Measurements from ENCODE around the gene KLHL10. TPM values are rescaled to one million over a fixed set of nuclear protein-coding genes. Genes with fewer than 3 reads are reported as not detected.

Gene KLHL10
- total and polyA plus RNA-seq, 2 experiments from 2014 or later, result 0.13 to 0.42 TPM

GRCh38 chr17:41880130-41880529 is 42.5 kb downstream of the KLHL10 start (continued):
- TF ChIP-seq CREB1 (CRISPR knock-in tag; IDR thresholded peaks at IDR 0.05; ENCODE audit: low read depth) (no peak), ZNF114 (CRISPR knock-in tag; IDR thresholded peaks at IDR 0.05) (no peak)

GRCh38 chr17:41882756-41883155 is 45.1 kb downstream of the KLHL10 start:
- no peak for DNase-seq (ENCODE audit: low spot score)
- no peak overlapping the region for H3K27ac Mint-ChIP-seq
- H3K36me3 ChIP-seq (ENCODE audit: insufficient read depth), result peaks cover 86% of the 10 kb centered on the region
- H3K36me3 Mint-ChIP-seq (ENCODE audit: low read depth), result peaks cover 98% of the 10 kb centered on the region
- H3K79me2 ChIP-seq (replicated peaks; ENCODE audit: insufficient read depth), result peaks cover 39% of the 10 kb centered on the region; the same call in 1 of the 2 replicates
- peaks cover 34% of the 10 kb centered on the region for H4K20me1 ChIP-seq (replicated peaks; ENCODE audit: insufficient read depth)
- no peaks in the 10 kb centered on the region; the same call in 2 of the 3 replicates for H3K9me3 Mint-ChIP-seq
- H3K27me3 Mint-ChIP-seq (ENCODE audit: insufficient read depth, low read depth, poor library complexity), result peaks cover 6% of the 10 kb centered on the region
- no peak overlapping the region for H2AFZ ChIP-seq
- 0 out of 2 replicates have a peak overlapping the region, but pooled peaks have one; percentile 24 for H3K27ac ChIP-seq (ENCODE audit: low read depth)
- H3F3A ChIP-seq (replicated peaks; ENCODE audit: low read depth), result peaks cover 58% of the 10 kb centered on the region
- no peaks in the 10 kb centered on the region for H3K4me1 ChIP-seq (ENCODE audit: insufficient read depth)
- H3K4me1 Mint-ChIP-seq, result peaks cover 3% of the 10 kb centered on the region; the same call in 1 of the 3 replicates
- H3K9me2 ChIP-seq (ENCODE audit: insufficient read depth), result no peaks in the 10 kb centered on the region
- no peak for ATAC-seq
- H3K4me2 ChIP-seq, result no peak overlapping the region
- TF ChIP-seq ETS1 (IDR thresholded peaks at IDR 0.05) (no peak), EZH2 (IDR thresholded peaks at IDR 0.05; ENCODE audit: low read depth, unreplicated experiment) (no peak), ZNF331 (CRISPR knock-in tag; IDR thresholded peaks at IDR 0.05; ENCODE audit: low read depth) (no peak), EZH2phosphoT487 (IDR thresholded peaks at IDR 0.05; ENCODE audit: unreplicated experiment) (no peak), CTCF (conservative IDR thresholded peaks at IDR 0.05; ENCODE audit: low read depth in 2 of 2) (no peak), REST (IDR thresholded peaks at IDR 0.05; ENCODE audit: unreplicated experiment) (no peak), JUNB (IDR thresholded peaks at IDR 0.05; ENCODE audit: unreplicated experiment) (no peak), ZNF462 (CRISPR knock-in tag; IDR thresholded peaks at IDR 0.05) (no peak), CREB1 (CRISPR knock-in tag; IDR thresholded peaks at IDR 0.05; ENCODE audit: low read depth) (no peak), ZNF114 (CRISPR knock-in tag; IDR thresholded peaks at IDR 0.05) (no peak), POLR2AphosphoS5 (IDR thresholded peaks at IDR 0.05; ENCODE audit: low read depth) (no peak), NANOG (IDR thresholded peaks at IDR 0.05; ENCODE audit: borderline replicate concordance) (no peak), STAT1 (IDR thresholded peaks at IDR 0.05; ENCODE audit: unreplicated experiment) (no peak)
- no peak overlapping the region for H3K4me3 ChIP-seq
- H3K27me3 ChIP-seq (ENCODE audit: insufficient read depth), result no peaks in the 10 kb centered on the region
- no peak overlapping the region for H3K4me3 Mint-ChIP-seq

Data from GM23338 (cell line).